OCI-LY1 (cell line): ENCODE measurements around the gene KRT2.

Experiments used
- EZH2 ChIP-seq: fragments of 200-600 bp; sonication (generic), shearing (Covaris generic); IDR thresholded peaks from 2 replicates; pipeline ENCODE4 v1.8.0; 2017; ENCODE audit warnings: borderline replicate concordance, mixed run types, mild to moderate bottlenecking, antibody characterized with exemption, low read length, moderate library complexity, mixed read lengths
- TF ChIP-seq, protein P1 (sequence below): fragments of 200-600 bp; sonication (generic), shearing (Covaris generic); IDR thresholded peaks from 2 replicates; pipeline ENCODE4 v1.5.1; 2017; ENCODE audit warnings: mild to moderate bottlenecking, antibody characterized with exemption, low read length, moderate library complexity, mixed read lengths

DNA sequence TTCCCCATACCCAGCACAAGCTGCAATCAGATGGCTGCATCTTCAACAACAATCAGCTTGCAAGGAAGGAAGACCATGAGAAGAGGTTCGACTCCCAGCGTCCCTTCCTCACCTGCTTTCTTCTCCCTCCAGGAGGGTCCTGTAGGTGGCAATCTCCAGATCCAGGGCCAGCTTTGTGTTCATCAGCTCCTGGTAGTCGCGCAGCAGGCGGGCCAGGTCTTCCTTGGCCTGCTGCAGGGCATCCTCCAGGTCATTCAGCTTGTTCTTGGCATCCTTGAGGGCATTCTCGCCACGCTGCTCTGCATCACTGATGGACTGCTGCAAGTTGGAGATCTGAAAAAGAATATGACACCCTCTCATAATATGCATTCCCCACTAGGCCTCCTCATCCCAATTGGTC, 24.2 kb upstream of the KRT2 start:
- TF ChIP-seq, protein P1, sequence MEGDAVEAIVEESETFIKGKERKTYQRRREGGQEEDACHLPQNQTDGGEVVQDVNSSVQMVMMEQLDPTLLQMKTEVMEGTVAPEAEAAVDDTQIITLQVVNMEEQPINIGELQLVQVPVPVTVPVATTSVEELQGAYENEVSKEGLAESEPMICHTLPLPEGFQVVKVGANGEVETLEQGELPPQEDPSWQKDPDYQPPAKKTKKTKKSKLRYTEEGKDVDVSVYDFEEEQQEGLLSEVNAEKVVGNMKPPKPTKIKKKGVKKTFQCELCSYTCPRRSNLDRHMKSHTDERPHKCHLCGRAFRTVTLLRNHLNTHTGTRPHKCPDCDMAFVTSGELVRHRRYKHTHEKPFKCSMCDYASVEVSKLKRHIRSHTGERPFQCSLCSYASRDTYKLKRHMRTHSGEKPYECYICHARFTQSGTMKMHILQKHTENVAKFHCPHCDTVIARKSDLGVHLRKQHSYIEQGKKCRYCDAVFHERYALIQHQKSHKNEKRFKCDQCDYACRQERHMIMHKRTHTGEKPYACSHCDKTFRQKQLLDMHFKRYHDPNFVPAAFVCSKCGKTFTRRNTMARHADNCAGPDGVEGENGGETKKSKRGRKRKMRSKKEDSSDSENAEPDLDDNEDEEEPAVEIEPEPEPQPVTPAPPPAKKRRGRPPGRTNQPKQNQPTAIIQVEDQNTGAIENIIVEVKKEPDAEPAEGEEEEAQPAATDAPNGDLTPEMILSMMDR: no peak
- TF ChIP-seq EZH2: no peak
